GM12878 (cell line): ENCODE results near the gene PDS5A.

Experiments used
- CTCF ChIP-seq, 3 experiments: IDR thresholded peaks in 2 of 3; conservative IDR thresholded peaks in 1 of 3; 2 replicates each; pipeline ENCODE4 v1.5.1; 2011; ENCODE audit warnings: low read depth in 3 of 3, low read length in 3 of 3, mild to moderate bottlenecking in 3 of 3, control low read depth in 2 of 3, moderate library complexity in 2 of 3, inconsistent platforms in 1 of 3, mixed read lengths in 1 of 3; ENCODE audit not compliant: control insufficient read depth in 2 of 3, insufficient read depth in 1 of 3; ENCODE audit errors: extremely low read depth in 1 of 3
- NFYB ChIP-seq: IDR thresholded peaks from 2 replicates; pipeline ENCODE4 v1.6.1; 2011; ENCODE audit warnings: low read depth, mild to moderate bottlenecking, low read length, improper control_type of control experiment, moderate library complexity; ENCODE audit not compliant: insufficient read depth
- SMAD1 ChIP-seq: fragments of 450-650 bp; IDR thresholded peaks from 2 replicates; pipeline ENCODE4 v1.6.1; 2018; ENCODE audit warnings: mild to moderate bottlenecking, low read depth; ENCODE audit not compliant: partially characterized antibody
- TF ChIP-seq, protein P1 (sequence below): fragments of 450-650 bp; IDR thresholded peaks from 2 replicates; pipeline ENCODE4 v1.6.1; 2017; ENCODE audit warnings: mild to moderate bottlenecking, moderate library complexity

- TF ChIP-seq CTCF (IDR thresholded peaks at IDR 0.05 in 2 of 3, conservative IDR thresholded peaks at IDR 0.05 in 1 of 3; ENCODE audit: control insufficient read depth in 2 of 3, extremely low read depth in 1 of 3, insufficient read depth in 1 of 3, low read depth in 3 of 3, low read length in 3 of 3) (no peak), NFYB (no peak), SMAD1 (no peak)
- TF ChIP-seq, protein P1, sequence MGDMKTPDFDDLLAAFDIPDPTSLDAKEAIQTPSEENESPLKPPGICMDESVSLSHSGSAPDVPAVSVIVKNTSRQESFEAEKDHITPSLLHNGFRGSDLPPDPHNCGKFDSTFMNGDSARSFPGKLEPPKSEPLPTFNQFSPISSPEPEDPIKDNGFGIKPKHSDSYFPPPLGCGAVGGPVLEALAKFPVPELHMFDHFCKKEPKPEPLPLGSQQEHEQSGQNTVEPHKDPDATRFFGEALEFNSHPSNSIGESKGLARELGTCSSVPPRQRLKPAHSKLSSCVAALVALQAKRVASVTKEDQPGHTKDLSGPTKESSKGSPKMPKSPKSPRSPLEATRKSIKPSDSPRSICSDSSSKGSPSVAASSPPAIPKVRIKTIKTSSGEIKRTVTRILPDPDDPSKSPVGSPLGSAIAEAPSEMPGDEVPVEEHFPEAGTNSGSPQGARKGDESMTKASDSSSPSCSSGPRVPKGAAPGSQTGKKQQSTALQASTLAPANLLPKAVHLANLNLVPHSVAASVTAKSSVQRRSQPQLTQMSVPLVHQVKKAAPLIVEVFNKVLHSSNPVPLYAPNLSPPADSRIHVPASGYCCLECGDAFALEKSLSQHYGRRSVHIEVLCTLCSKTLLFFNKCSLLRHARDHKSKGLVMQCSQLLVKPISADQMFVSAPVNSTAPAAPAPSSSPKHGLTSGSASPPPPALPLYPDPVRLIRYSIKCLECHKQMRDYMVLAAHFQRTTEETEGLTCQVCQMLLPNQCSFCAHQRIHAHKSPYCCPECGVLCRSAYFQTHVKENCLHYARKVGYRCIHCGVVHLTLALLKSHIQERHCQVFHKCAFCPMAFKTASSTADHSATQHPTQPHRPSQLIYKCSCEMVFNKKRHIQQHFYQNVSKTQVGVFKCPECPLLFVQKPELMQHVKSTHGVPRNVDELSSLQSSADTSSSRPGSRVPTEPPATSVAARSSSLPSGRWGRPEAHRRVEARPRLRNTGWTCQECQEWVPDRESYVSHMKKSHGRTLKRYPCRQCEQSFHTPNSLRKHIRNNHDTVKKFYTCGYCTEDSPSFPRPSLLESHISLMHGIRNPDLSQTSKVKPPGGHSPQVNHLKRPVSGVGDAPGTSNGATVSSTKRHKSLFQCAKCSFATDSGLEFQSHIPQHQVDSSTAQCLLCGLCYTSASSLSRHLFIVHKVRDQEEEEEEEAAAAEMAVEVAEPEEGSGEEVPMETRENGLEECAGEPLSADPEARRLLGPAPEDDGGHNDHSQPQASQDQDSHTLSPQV: no peak
These were observed 49.2 kb downstream of the PDS5A start for GRCh38 chr4:39928538-39928937.
